HCT116 (cell line): ENCODE results near the gene HSD3B2. TPM values are rescaled to one million over a fixed set of nuclear protein-coding genes. Genes with fewer than 3 reads are reported as not detected.

Source experiments
- ATAC-seq: fragments of 200-7000 bp; cut with Tn5 transposase; 2 replicates; pipeline ENCODE4 v1.9.1; 2020; ENCODE audit warnings: mild to moderate bottlenecking, moderate library complexity
- BruUV-seq: library from RNA; stranded (reverse); fragments of 400-500 nt; replicated peaks from 2 replicates; lab custom pipeline; 2021; lab: Mats Ljungman, UMichigan
- CTCF ChIA-PET: fragments of 300-600 bp; sonication (Branson Sonifier 250); formaldehyde crosslinking; loops from one replicate; lab custom pipeline; 2021; ENCODE audit warnings: antibody characterized with exemption; lab: Charles Lee
- POLR2A ChIA-PET: fragments of 300-600, 350-600 bp; sonication (Branson Sonifier 250); formaldehyde crosslinking; loops from one replicate; lab custom pipeline; 2021; ENCODE audit warnings: antibody characterized with exemption; lab: Charles Lee
- RAD21 ChIA-PET, 2 experiments: fragments of 300-600 bp; sonication (Branson Sonifier 250); formaldehyde crosslinking; loops; one replicate each; lab custom pipeline; 2023; ENCODE audit warnings: low total read pairs in 2 of 2; ENCODE audit not compliant: uncharacterized antibody in 2 of 2, unreplicated experiment in 2 of 2, low non-redundant PET in 1 of 2; lab: Charles Lee
- DNase-seq: peaks from one replicate; pipeline ENCODE4 v3.0.0-alpha.2; 2010; ENCODE audit warnings: low read depth, low spot score
- H2AFZ ChIP-seq: fragments of 200-600 bp; shearing (Covaris generic), sonication (generic); 2 replicates; pipeline ENCODE4 v1.6.1; 2017; ENCODE audit warnings: low read depth, mixed run types, mixed read lengths, antibody characterized with exemption, low read length; ENCODE audit not compliant: poor library complexity, severe bottlenecking
- H3K27ac ChIP-seq: 2 replicates; pipeline ENCODE4 v1.5.1; 2012; ENCODE audit warnings: low read depth, low read length
- H3K27me3 ChIP-seq: fragments of 200-600 bp; sonication (generic); 2 replicates; pipeline ENCODE4 v1.6.1; 2016; ENCODE audit warnings: mixed run types, low read length, mixed read lengths; ENCODE audit not compliant: insufficient read depth
- H3K36me3 ChIP-seq, 2 experiments: fragments of 200-500 bp in 1 of 2; fragments of 200-600 bp in 1 of 2; sonication (Bioruptor generic) in 1 of 2; sonication (generic) in 1 of 2; 2 replicates each; pipeline versions ENCODE4 v1.5.1 to v1.6.1; 2014 to 2016; ENCODE audit warnings: low read length in 2 of 2, inconsistent platforms in 1 of 2, mixed read lengths in 1 of 2, mixed run types in 1 of 2; ENCODE audit not compliant: insufficient read depth in 2 of 2, control insufficient read depth in 1 of 2
- H3K4me1 ChIP-seq, 2 experiments: fragments of 200-600 bp in 1 of 2; sonication (generic) in 1 of 2; 2 replicates each; pipeline versions ENCODE4 v1.5.1 to v1.6.1; 2012 to 2017; ENCODE audit warnings: low read length in 2 of 2, inconsistent platforms in 1 of 2, mild to moderate bottlenecking in 1 of 2, mixed read lengths in 1 of 2, mixed run types in 1 of 2, moderate library complexity in 1 of 2; ENCODE audit not compliant: insufficient read depth in 2 of 2, control insufficient read depth in 1 of 2
- H3K4me2 ChIP-seq: fragments of 200-600 bp; sonication (generic); 2 replicates; pipeline ENCODE4 v1.6.1; 2017; ENCODE audit warnings: mixed run types, low read length, mixed read lengths
- H3K4me3 ChIP-seq, 2 experiments: fragments of 200-600 bp in 1 of 2; sonication (generic) in 1 of 2; replicated peaks in 1 of 2; 2 replicates each; pipeline ENCODE4 v1.5.1; 2011 to 2016; ENCODE audit warnings: low read length in 2 of 2, control low read depth in 1 of 2, low read depth in 1 of 2, mild to moderate bottlenecking in 1 of 2, mixed read lengths in 1 of 2, mixed run types in 1 of 2
- H3K79me2 ChIP-seq: fragments of 200-600 bp; sonication (generic); 2 replicates; pipeline ENCODE4 v1.6.1; 2017; ENCODE audit warnings: mild to moderate bottlenecking, mixed run types, low read length, moderate library complexity, mixed read lengths; ENCODE audit not compliant: insufficient read depth
- H3K9ac ChIP-seq: fragments of 200-600 bp; sonication (generic); 2 replicates; pipeline ENCODE4 v1.6.1; 2016; ENCODE audit warnings: low read length, mixed read lengths
- H3K9me2 ChIP-seq: fragments of 200-600 bp; sonication (generic), shearing (Covaris generic); 2 replicates; pipeline ENCODE4 v1.6.1; 2017; ENCODE audit warnings: mixed run types, mild to moderate bottlenecking, moderate library complexity; ENCODE audit not compliant: insufficient read depth
- H3K9me3 ChIP-seq, 2 experiments: fragments of 200-500 bp in 1 of 2; fragments of 200-600 bp in 1 of 2; sonication (Bioruptor generic) in 1 of 2; sonication (generic) in 1 of 2; 2 replicates each; pipeline ENCODE4 v1.6.1; 2014 to 2017; ENCODE audit warnings: low read length in 2 of 2, mixed read lengths in 2 of 2, inconsistent platforms in 1 of 2, low read depth in 1 of 2, mild to moderate bottlenecking in 1 of 2, mixed run types in 1 of 2, moderate library complexity in 1 of 2; ENCODE audit not compliant: control insufficient read depth in 1 of 2, insufficient read depth in 1 of 2
- H4K20me1 ChIP-seq: fragments of 200-600 bp; sonication (generic), shearing (Covaris generic); 2 replicates; pipeline ENCODE4 v1.6.1; 2017; ENCODE audit warnings: mixed run types, mild to moderate bottlenecking, moderate library complexity; ENCODE audit not compliant: insufficient read depth
- CBX3 ChIP-seq: IDR thresholded peaks from 2 replicates; pipeline ENCODE4 v1.6.1; 2012; ENCODE audit warnings: low read depth
- POLR2AphosphoS5 ChIP-seq: IDR thresholded peaks from 2 replicates; pipeline ENCODE4 v1.6.1; 2011; ENCODE audit warnings: mild to moderate bottlenecking, low read depth, low read length, moderate library complexity
- RAD21 ChIP-seq: IDR thresholded peaks from 2 replicates; pipeline ENCODE4 v1.6.1; 2012; ENCODE audit warnings: low read depth, mild to moderate bottlenecking
- SP1 ChIP-seq: IDR thresholded peaks from 2 replicates; pipeline ENCODE4 v1.6.1; 2012; ENCODE audit warnings: low read depth
- SRF ChIP-seq: IDR thresholded peaks from 2 replicates; pipeline ENCODE4 v1.6.1; 2012; ENCODE audit warnings: low read depth
- intact Hi-C: fragments of 100-400 bp; cut with micrococcal nuclease; formaldehyde crosslinking; loops from 2 replicates; pipeline ENCODE4 v1.10.0; 2022
- total RNA-seq: library from RNA; stranded (reverse); gene quantifications from one replicate; pipeline ENCODE4 v1.2.1, GENCODE V29; 2021; ENCODE audit not compliant: unreplicated experiment
- TF ChIP-seq, protein P1 (sequence below): IDR thresholded peaks from 2 replicates; pipeline ENCODE4 v1.6.1; 2012
- TF ChIP-seq, protein P2 (sequence below): IDR thresholded peaks from 2 replicates; pipeline ENCODE4 v1.6.1; 2012; ENCODE audit warnings: low read depth
- TF ChIP-seq, protein P3 (sequence below), 3 experiments: fragments of 200-600 bp in 1 of 3; sonication (generic) in 1 of 3; IDR thresholded peaks in 2 of 3; conservative IDR thresholded peaks in 1 of 3; 2 replicates each; pipeline ENCODE4 v1.5.1; 2012 to 2017; ENCODE audit warnings: low read depth in 2 of 3, low read length in 2 of 3, antibody characterized with exemption in 1 of 3, borderline replicate concordance in 1 of 3, control low read depth in 1 of 3, mild to moderate bottlenecking in 1 of 3, mixed read lengths in 1 of 3, mixed run types in 1 of 3, moderate library complexity in 1 of 3; ENCODE audit not compliant: insufficient read depth in 1 of 3

Gene HSD3B2
- total RNA-seq, 1 experiment from 2014 or later, result 1.4 TPM

DNA sequence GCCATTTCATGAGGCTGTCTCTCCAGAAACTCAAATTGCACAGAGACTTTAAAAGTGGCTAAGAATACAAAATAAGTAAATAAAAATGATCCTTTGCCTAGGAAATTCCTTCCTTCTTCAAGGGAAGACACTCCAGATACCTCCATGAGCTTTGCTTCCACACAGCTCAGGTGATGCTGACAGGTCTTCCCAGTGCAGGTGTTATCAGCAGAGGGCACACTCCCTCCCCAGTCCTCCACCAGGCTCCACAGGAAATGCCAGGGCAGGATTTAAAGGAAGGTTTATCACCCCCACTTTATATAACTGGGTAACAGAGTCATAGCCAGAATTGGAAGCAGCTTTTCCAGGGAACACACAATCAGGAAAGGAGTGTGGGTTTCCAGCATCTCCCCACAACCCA is 5.7 kb downstream of the HSD3B2 start:
- no peak for DNase-seq
- intact Hi-C loops, result no loop called here
- BruUV-seq, result no TSS peak
- Histone ChIP-seq H3K79me2 (no peaks in the 10 kb centered on the region), H3K27me3 (no peaks in the 10 kb centered on the region), H3K9me3 (no peaks in the 10 kb centered on the region), H4K20me1 (no peaks in the 10 kb centered on the region), H2AFZ (no peak overlapping the region), H3K4me3 (no peak overlapping the region), H3K36me3 (no peaks in the 10 kb centered on the region), H3K9me2 (no peaks in the 10 kb centered on the region), H3K4me2 (no peak overlapping the region), H3K4me1 (no peaks in the 10 kb centered on the region), H3K9ac (no peak overlapping the region), H3K27ac (no peak overlapping the region)
- TF ChIP-seq CBX3, result no peak
- no peak for TF ChIP-seq RAD21
- TF ChIP-seq, protein P1, sequence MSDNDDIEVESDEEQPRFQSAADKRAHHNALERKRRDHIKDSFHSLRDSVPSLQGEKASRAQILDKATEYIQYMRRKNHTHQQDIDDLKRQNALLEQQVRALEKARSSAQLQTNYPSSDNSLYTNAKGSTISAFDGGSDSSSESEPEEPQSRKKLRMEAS, result no peak
- TF ChIP-seq POLR2AphosphoS5, result no peak
- no peak for TF ChIP-seq SRF
- no peak for TF ChIP-seq SP1
- TF ChIP-seq, protein P2, sequence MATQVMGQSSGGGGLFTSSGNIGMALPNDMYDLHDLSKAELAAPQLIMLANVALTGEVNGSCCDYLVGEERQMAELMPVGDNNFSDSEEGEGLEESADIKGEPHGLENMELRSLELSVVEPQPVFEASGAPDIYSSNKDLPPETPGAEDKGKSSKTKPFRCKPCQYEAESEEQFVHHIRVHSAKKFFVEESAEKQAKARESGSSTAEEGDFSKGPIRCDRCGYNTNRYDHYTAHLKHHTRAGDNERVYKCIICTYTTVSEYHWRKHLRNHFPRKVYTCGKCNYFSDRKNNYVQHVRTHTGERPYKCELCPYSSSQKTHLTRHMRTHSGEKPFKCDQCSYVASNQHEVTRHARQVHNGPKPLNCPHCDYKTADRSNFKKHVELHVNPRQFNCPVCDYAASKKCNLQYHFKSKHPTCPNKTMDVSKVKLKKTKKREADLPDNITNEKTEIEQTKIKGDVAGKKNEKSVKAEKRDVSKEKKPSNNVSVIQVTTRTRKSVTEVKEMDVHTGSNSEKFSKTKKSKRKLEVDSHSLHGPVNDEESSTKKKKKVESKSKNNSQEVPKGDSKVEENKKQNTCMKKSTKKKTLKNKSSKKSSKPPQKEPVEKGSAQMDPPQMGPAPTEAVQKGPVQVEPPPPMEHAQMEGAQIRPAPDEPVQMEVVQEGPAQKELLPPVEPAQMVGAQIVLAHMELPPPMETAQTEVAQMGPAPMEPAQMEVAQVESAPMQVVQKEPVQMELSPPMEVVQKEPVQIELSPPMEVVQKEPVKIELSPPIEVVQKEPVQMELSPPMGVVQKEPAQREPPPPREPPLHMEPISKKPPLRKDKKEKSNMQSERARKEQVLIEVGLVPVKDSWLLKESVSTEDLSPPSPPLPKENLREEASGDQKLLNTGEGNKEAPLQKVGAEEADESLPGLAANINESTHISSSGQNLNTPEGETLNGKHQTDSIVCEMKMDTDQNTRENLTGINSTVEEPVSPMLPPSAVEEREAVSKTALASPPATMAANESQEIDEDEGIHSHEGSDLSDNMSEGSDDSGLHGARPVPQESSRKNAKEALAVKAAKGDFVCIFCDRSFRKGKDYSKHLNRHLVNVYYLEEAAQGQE, result no peak
- TF ChIP-seq, protein P3, sequence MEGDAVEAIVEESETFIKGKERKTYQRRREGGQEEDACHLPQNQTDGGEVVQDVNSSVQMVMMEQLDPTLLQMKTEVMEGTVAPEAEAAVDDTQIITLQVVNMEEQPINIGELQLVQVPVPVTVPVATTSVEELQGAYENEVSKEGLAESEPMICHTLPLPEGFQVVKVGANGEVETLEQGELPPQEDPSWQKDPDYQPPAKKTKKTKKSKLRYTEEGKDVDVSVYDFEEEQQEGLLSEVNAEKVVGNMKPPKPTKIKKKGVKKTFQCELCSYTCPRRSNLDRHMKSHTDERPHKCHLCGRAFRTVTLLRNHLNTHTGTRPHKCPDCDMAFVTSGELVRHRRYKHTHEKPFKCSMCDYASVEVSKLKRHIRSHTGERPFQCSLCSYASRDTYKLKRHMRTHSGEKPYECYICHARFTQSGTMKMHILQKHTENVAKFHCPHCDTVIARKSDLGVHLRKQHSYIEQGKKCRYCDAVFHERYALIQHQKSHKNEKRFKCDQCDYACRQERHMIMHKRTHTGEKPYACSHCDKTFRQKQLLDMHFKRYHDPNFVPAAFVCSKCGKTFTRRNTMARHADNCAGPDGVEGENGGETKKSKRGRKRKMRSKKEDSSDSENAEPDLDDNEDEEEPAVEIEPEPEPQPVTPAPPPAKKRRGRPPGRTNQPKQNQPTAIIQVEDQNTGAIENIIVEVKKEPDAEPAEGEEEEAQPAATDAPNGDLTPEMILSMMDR (IDR thresholded peaks at IDR 0.05 in 2 of 3, conservative IDR thresholded peaks at IDR 0.05 in 1 of 3; ENCODE audit: borderline replicate concordance in 1 of 3, insufficient read depth in 1 of 3, low read depth in 2 of 3, low read length in 2 of 3), result no peak
- ChIA-PET POLR2A (no interaction called here), CTCF (no interaction called here), RAD21 (no interaction called here)
- ATAC-seq, result peak; percentile 44; the same call in 1 of the 2 replicates
